Posterior cingulate gyrus (tissue), 11 donors: ENCODE results near the gene ITGB5.
A peak's percentile ranks its signal among the peaks of the same experiment; 100 is the strongest.

Experiments
- DNase-seq, 10 donors: peaks; one replicate each; pipeline versions ENCODE4 v3.0.0 to v3.0.0-alpha.2; 2020 to 2021; ENCODE audit warnings: mixed read lengths in 3 of 10
- intact Hi-C: fragments of 100-400 bp; cut with DNase I; formaldehyde crosslinking; loops from one replicate; pipeline ENCODE4 v1.15.1; 2023

ITGB5 gene, protein sequence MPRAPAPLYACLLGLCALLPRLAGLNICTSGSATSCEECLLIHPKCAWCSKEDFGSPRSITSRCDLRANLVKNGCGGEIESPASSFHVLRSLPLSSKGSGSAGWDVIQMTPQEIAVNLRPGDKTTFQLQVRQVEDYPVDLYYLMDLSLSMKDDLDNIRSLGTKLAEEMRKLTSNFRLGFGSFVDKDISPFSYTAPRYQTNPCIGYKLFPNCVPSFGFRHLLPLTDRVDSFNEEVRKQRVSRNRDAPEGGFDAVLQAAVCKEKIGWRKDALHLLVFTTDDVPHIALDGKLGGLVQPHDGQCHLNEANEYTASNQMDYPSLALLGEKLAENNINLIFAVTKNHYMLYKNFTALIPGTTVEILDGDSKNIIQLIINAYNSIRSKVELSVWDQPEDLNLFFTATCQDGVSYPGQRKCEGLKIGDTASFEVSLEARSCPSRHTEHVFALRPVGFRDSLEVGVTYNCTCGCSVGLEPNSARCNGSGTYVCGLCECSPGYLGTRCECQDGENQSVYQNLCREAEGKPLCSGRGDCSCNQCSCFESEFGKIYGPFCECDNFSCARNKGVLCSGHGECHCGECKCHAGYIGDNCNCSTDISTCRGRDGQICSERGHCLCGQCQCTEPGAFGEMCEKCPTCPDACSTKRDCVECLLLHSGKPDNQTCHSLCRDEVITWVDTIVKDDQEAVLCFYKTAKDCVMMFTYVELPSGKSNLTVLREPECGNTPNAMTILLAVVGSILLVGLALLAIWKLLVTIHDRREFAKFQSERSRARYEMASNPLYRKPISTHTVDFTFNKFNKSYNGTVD

DNA sequence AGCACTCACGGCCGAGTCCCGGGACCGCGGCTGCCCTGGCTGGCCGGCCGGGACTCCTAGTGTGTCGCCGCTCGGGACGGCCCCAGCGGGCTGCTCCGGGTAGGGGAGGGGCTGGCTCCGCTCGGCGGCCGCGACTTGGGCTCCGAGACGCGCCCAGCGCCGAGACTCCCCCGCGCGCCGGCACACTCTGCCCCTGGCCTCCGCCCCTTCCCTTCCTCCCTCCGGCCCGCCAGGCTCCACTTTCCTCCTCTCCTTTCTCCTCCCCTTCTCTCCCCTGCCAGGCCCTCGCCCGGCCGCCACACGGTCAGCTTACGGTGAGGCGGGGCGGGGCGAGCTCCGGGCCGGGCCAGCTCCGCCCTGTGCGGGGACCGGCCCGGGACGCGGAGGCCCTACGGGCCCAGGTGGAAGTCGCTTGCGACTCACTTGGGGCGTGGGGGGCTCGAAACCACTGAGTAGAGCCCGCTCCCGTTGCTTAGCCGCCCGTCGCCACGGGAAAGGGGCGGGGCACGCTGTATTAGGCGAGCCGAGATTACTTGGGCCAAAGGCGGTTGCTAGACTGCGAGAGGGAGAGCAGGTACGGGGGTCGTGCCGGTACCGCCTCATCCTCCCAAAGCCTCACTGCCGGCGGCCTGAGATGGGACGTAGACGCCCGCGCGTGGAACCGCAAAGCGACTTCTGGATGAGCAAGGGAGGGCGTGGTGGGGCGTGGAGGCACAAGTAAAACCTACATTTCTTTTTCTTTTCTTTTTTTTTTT, at the start of gene ITGB5:
Gene ITGB5, minus strand, starts transcription at position 189 of the 755 bp plus-strand sequence. CDS start 365 bp downstream, outside the sequence.
- DNase-seq, result peak in 9 of 10 donors; percentile 14 to 92 (median 46)
- intact Hi-C loops, result loop anchor here (5.0 kb wide), 1 partner anchor 115 kb away; no protein-coding TSS in a partner anchor

DNA sequence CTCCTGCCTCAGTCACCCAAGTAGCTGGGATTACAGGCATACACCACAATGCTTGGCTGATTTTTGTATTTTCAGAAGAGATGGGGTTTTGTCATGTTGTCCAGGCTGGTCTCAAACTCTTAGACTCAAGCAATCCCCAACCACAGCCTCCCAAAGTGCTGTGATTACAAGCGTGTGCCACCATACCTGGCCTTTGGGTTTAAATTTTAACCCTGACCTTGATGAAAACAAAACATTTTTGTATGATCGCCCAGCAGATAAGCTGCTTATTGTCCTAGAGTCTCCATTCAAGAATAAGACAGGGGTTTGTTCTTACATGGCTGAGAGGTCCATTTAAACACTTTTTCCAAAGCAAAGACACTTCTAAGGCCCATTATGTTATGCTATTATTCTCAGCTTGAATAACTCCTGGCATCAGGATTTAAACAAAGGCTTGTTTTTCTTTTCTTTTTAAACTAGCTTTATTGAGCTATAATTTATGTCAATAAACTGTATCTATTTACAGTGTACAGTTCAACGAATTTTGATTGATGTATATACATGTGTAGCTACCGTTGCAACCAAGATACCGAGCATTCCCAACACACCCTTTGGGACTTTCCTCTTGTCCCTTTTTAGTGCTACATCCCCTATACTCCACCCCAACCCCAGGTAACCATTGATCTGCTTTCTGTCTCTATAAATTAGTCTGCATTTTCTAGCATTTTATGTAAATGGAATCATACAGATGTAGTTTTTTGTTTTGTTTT, 48.8 kb upstream of the ITGB5 start:
- intact Hi-C loops, result no loop called here
- no peak for DNase-seq

DNA sequence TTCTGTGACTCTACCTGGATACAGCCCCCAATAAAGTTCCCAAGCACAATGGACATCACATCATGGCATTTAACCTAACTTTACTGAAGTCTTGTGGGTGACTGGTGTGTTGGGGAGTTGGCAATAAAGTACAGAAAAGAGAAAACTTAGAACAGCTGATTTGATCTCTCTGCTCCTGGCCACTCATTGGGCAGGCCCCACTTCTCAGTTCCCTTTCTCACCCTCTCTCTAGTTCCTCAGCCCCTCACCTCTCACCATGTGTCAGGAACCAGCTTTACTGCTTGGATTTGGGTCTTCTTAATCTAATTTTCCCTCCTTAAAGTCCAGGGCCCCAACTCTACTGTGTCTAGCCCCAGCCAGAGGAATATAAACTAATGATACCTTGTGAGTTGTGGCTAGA, 48.1 kb upstream of the ITGB5 start:
- intact Hi-C loops, result no loop called here
- no peak for DNase-seq

DNA sequence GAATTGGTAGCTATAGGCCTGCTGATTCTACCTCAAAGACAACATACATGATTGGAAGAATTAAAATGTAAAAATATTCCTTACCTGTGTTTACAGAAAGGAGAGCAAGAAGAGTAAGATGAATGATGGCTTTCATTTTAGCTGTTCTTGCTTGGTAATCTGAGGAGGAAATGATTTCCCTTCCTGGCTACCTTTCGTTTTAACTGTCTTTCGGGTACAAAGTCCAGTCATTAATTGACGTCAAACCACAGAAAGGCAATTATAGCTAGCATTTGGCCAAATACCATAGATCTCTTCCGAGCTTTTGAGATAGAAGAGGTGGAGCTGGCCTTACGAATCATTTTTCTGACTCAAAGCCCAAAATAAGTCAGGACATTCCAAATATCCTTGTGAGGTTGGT, 47.4 kb upstream of the ITGB5 start, which contains the start of gene MUC13:
Gene MUC13, minus strand, starts transcription at position 175 of the 400 bp plus-strand sequence. Its CDS starts 39 bp downstream, at position 136.
- intact Hi-C loops, result no loop called here
- no peak for DNase-seq

DNA sequence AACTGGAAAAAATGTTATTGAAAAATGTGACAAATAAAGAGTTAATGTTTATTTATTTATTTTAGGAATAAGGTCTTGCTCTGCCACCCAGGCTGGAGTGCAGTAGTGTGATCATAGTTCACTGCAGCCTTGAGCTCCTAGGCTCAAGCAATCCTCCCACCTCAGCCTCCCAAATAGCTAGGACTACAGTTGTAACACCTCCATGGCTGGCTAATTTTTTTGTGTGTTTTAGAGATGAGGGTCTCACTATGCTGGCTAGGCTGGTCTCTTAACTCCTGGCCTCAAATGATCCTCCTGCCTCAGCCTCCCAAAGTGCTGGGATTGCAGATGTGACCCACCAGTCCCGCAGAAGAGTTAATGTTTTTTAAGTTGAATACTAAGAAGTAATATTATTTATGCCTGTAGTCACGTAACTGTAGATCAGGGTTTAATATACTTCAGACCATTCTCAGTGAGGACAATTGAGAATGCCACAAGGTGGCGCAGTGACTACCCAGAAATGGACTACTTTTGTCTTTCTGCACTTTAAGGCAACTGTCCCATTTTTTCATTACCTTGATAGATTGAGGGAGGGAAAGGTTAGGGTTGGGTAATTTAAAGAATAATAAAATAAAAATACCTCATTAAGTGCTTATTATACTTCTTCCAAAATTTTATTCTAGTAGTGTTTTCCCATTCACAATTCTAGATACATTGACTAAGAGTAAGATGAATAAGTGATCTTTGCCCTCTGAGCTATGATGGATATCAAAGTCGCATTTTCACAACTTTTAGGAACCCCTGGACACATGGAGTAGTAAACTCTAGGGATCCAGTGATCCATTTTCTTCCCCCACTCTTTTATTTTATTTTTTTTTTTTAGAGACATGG, 41.4 kb upstream of the ITGB5 start:
- DNase-seq, result peak in 5 of 10 donors; percentile 40 to 67 (median 44)
- intact Hi-C loops, result loop anchor here (5.0 kb wide), 1 partner anchor 509 kb away; no protein-coding TSS in a partner anchor

DNA sequence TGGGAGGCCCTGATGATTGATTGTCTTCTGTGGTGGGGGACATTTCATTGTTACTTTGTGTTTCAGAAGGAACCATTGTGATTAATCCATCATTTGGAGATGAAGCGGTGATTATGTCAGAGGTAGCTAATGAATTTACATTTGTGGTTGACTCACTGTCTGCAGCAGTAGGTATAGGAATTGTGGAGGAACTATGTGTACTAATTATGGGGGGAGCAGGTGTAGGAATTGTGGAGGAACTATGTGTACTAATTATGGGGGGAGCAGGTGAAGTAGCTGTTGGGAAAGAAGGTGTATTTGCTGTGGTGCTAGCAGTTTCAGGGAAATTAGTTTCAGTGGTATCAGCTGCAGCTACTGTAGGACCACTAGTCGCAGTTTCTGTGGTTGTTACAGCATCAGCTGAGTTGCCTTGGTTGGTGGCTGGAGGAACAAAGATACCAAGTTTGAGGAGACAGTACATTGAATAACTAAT, 40.4 kb upstream of the ITGB5 start:
- intact Hi-C loops, result loop anchor here (5.0 kb wide), 1 partner anchor 510 kb away; no protein-coding TSS in a partner anchor
- DNase-seq, result no peak

DNA sequence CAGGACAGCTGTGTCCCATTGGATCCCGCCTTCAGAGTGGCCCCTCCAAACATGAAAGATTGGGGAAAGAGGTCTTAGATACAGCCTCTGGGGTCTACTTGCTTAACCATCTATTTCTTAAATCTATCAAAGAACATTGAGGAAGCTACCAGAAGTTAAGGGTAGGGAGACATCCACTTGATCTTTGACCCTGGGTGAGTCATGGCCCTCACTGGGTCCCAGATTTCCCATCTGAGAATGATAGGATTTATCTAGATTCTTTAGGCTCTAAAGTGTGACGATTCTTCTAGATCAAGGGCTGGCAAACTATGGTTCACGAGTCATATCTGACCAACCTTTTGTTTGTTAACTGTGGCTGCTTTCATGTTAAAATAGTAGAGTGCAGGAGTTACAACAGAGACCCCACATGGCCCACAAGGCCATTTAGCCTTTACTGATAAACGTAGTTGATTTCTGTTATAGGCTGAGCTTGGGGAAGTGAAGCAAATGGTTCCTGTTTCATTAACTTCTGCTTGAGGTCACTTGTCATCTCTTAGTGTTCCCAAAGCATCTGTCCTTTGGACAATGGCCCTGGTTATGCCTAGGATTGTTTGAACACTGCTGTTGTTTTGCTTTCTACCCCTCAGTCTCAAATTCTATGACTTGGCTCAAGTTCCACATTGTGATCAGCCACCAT, 39.4 kb upstream of the ITGB5 start:
- intact Hi-C loops, result loop anchor here (5.0 kb wide), 1 partner anchor 511 kb away; no protein-coding TSS in a partner anchor
- DNase-seq, result no peak

DNA sequence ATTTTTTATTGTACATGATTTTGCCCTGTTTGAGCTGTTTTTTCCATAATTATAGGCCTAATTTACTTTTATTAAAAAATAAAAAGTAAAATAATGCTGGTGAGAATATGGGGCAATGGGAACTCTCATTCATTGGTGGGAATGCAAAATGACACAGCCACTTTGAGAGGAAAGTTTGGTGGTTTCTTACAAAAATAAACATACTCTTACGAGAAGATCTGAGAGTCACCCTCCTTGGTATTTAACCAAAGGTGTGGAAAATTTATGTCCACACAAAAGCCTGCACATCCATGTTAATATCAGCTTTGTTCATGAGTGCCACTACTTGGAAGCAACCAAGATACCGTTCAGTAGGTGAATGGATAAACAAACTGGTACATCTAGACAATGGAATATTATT, 37.6 kb upstream of the ITGB5 start:
- intact Hi-C loops, result loop anchor here (5.0 kb wide), 1 partner anchor 513 kb away; no protein-coding TSS in a partner anchor
- no peak for DNase-seq

DNA sequence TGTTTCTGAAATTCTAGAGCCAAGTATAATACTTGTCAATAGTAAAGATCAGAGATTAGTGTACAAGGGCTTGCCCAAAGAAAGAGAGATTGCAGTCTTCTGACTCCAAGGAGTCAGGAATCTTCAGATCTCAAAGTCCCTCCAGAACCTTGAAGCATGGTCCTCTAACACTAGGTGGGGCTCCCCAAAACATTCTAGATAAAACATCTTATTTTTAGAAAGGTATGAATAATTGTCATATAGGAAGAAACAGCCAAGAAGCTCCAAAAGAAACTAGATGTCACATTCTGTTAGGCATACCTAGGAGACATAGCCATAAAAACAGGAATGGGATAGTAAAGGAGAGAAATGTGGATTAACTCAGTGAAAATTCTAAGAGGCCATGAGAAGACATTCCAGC, 36.7 kb upstream of the ITGB5 start:
- no peak for DNase-seq
- intact Hi-C loops, result no loop called here

DNA sequence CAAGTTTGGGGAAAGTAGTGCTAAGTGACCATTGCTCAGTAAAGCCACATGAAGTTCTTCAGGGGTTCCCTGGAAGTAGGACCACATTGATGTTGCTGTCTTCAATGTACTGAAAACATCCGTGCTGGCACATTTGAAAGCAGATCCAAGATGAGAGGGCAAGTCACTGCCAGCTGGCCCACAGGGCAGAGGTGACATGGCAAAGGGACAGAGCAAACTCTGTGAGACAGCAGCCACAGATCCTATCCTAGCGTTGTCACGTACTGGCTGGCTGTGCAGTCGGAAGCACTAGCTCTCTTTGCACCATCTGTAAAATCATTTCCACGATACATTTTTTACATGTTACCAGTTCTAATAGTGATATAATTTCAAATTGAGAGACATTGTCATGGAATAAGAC, 33.6 kb upstream of the ITGB5 start:
- intact Hi-C loops, result no loop called here
- DNase-seq, result peak in 3 of 10 donors; percentile 4 to 35 (median 33)

DNA sequence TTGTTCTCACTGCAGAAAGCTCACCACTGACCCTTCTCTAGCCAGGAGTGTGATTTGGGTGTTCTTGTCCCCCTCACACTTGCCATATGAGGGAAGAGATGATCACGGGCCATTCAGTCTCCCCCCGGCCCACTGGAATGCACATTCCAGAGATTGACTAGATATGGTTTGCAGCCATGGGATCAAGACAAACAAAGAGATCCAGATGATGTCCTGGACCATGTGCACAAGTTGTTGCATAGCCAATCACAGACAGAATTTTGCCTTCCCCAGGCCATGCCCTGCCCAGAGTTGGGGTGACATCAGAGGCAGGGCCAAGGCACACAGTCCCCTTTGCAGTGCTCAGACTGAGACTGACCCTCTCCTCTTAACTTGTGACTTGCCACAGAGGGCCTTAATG, 32.6 kb upstream of the ITGB5 start:
- no peak for DNase-seq
- intact Hi-C loops, result no loop called here

DNA sequence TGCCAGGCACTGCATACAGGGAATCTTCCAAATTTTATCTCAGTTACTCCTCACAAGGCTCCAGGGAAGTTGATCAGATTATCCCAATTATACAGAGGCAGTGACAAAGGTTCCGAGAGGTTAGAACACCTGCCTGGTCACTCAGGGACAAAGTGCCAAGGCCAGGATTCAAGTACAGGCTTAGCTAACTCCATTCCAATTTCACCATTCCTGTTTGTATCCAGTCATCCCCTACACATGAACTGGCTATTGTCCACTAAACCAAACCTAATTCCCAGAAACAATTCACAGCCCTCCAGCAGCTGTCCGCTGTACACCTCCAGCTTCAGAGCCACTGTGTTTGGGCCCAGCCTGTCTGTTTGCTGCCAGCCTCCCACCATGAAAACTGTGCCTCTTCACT, 31.4 kb upstream of the ITGB5 start:
- DNase-seq, result no peak
- intact Hi-C loops, result no loop called here

DNA sequence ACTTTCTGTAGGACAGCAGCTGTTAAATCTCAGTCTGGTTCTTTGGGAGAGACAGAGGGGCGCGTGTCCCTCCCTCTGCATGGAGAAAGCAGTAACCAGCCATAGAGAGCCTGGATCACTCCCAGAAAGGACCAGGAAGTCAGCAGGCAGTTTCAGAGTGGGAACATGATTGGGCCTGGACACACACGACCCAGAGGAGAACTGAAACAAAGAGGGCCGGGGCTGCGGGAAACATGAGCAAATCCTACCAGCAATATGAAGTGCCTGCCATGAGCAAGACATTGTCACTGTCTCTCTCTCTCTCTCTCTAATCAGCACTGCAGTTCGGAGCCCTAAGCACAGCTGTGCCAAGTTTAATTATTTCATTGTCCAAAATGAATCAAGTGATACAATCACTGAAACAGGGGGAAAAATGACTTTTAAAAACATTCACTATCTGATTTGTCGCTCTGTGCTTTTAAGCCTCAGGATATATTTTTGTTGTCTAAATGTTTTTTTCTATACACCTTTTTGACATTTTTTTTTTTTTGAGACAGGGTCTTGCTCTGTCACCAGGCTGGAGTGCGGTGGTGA, 29.8 kb upstream of the ITGB5 start:
- intact Hi-C loops, result no loop called here
- DNase-seq, result no peak

DNA sequence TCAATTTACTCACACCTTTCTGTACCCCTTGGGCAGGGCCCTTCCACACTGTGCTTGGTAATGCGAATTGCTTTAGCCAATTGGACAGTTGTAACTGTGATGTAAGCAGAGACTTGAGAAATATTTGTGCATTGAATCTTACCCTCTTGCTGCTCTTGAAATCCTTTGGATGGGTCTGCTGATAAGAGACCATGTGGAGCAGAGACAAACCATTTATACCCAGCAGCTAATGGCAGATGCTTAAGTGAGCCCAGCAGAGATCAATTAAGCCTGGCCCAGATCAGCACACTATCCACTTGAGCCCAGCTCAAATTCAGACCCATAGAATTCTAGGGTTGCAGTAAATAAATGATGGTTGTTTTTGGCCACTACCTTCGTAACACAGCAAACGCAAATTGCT, 28.1 kb upstream of the ITGB5 start:
- DNase-seq, result no peak
- intact Hi-C loops, result no loop called here

DNA sequence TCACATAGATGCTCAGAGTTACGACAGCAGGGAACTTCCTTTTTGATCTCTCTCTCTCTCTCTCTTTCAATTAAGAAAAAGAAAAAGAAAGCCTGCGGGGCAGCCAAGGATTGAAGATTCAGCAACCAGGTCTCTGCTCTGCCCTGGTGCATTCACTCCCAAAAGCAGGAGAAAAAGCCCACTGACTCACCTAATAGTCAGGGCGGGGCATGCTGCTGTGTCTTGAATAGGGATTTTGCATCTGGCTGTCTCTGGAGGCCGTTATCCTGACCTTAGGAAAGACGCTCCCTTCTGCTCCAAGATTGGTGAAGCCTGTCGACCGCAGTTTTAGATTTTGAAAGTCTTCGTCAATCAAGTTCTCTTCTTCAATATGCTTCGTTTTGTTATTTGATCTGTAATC, 20.8 kb upstream of the ITGB5 start:
- intact Hi-C loops, result no loop called here

DNA sequence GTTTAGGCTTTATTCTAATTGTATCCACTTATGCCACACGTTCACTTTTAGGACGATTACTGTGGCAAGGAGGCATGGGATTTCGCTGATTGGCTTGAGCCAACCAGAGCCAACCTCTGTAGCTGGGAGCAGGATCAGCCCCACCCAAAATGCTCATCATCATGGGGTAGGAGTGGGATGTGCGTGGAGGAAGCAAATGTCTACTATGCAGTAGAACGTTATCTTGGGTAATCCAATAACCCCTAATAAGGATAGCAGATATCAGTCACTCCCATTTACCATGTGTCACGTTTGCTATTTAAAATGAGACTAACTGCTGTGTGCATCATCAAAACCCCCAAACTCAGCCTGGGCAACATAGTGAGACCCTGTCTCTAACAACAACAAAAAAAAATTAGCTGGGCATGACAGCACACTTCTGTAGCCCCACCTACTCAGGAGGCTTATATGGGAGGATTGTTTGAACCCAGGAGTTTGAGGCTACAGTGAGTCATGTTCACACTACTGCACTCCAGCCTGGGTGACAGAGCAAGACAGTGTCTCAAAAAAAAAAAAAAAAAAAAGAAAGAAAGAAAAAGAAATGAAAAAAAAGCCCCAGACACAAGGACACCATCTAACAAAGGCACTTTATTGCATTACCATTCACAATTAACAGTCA, 17.8 kb upstream of the ITGB5 start:
- no peak for DNase-seq
- intact Hi-C loops, result no loop called here

More for the DNA sequence above, 20.8 kb upstream of the ITGB5 start:
- DNase-seq, result no peak
